Colon (tissue), 2 donors: ENCODE data around the gene SGPL1.
A peak's percentile ranks its signal among the peaks of the same experiment; 100 is the strongest.

Source experiments
- FAIRE-seq: peaks from 2 replicates; lab custom pipeline; 2012; peaks lifted over from hg19 to GRCh38; lab: Jason Lieb, UNC
- donor health status: control.
- donor health status: control.

SGPL1 gene

DNA sequence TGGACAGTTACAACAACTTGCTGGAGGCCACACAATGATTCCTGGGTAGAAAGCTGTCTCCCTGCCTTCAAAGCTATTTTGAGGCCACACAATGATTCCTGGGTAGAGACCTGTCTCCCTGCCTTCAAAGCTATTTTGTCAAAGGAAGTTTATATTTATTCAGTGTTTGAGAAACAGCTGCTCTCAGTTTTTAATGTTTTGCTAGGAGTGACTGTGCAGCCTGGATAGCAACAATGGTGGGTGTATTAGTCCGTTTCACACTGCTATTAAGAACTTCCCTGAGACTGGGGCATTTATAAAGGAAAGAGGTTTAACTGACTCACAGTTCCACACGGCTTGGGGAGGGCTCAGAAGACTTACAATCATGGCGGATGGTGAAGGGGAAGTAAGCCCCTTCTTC lies 3.9 kb upstream of the SGPL1 start:
- FAIRE-seq = no peak

DNA sequence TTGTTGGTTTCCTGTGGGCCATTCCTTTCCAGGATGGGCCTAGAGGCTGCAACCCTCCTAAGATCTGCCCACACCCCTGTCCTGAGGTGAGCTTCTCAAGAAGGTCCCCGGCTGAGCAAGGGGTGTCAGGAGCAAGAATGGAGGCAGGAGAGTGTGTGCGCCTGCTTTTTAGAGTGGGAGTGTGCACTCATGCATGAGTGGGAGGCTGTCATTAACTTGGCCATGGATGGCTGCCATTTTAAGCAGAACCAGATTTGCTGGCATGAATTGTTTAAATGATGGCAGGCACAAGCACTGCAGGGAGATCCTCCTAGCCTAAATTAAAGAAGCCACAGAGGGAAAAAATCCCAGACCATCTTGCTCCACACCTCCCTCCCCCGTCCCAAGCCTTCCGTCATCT lies 2.9 kb upstream of the SGPL1 start:
- no peak for FAIRE-seq

DNA sequence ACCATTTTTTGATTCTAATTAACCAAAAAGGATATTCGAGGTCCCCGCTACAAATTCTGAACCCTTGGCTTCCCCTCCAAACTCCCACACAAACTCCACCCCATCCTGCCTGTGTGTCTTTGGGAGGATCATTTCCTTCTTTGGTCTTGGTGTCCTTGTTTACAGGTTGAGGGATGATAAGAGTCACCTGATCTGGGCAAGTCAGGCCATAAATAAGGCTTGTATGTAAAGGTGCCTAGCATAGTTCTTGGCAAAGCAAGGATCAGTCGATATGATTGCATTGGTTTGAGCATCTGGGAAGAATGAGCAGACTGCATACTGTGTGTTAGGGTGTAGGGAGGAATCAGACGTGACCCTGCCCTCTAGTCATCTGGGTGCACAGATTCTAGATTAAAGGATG lies 1.6 kb upstream of the SGPL1 start:
- FAIRE-seq = no peak

DNA sequence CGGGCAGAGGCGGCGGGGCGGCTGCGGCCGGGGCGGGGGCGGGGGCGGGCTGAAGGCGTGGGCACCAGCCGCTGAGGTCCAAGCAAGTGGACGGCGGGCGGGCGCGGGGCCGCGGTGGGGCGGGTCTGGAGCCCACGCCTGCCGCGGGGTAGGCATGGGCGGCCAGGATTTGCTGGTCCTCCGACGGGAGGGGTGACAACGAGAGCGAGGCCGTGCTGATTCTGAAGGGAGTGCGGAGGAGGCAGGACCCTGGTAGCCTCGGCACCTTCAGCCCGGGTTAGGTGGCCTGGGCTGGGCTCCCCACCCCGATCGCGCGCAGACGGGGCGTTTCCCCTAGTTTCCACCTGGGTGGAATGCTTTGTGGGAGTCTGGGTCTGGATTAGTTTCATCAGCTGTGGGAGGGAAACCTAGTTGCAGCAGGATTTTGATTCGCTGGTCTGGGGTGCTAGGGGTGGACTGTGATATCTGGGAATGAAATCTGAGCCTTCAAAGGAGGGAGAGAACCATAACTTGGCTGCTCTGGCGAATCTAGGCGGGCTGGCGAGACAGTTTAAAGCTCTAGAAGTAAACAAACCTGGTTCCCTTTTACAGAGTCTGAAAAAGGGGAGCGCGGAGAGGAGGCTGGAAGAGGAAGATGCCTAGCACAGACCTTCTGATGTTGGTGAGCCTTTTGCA lies 609 bp downstream of the SGPL1 start:
- no peak for FAIRE-seq

DNA sequence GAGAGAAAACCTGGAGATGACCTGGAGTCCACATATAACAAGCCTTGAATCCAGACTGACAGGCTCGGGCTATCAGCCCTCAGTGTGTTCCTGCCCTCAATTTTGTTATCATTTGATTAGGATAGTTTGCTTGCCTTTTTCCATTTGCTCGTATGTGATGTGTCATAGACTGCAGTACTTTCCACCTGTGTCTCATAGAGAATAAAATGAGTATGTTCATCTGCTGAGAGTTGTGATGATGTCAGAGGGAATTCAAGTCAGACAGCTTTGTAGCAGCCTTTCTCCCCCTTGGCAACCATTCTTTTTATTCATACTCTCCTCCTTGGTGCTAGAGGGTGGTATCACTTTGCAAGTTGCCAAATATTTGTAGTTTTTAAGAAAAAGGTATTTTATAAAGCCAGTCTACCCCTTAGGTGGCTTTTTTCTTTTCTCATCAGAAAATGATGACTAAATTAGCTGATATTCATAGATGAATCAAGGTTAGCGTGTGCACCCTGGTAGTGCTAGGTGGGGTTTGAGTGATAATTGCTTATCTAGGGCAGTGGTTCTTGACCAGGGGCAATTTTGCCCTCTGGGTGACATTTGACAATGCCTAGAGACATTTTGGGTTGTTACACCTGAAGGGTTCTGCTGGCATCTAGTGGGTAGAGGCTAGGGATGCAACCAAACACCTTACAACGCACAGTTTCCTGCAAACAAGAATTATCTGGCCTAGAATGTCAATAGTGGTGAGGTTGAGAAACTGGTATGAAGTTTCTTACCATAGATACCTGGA lies 5.4 kb downstream of the SGPL1 start:
- FAIRE-seq = no peak

DNA sequence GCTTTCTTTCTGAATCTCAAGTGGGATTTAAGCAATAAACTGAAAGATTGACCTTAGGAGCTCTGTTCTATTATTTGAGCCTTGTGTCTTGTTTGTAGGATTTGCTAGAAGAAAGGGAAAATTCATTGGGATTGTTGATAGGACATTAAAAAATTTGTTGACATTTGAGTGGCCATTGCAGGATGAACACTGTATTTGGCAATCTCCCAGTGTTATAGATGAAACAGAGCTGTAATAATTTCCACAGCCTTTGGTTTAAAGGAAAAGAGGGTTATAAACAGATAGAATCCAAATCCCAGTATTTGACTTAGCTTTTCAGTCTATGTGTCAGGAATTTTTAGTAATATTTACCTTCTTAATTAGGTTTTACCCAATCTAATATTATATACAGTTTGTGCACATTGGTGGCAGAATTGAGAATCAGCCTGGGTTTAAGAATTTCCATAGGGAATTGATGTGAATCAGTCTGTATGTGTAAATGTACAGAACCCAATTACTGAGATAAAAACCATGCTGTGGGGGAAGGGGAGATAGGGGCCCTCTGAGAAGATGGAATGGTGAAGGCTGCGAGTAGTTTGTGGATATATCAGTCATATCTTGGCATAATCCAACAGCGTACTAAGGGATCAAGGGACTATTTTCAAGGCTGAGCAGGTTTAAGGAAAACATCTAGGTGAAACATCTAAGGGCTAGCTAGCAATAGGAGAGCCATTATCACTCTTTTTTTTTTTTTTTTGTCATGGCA lies 6.5 kb downstream of the SGPL1 start:
- FAIRE-seq = no peak

DNA sequence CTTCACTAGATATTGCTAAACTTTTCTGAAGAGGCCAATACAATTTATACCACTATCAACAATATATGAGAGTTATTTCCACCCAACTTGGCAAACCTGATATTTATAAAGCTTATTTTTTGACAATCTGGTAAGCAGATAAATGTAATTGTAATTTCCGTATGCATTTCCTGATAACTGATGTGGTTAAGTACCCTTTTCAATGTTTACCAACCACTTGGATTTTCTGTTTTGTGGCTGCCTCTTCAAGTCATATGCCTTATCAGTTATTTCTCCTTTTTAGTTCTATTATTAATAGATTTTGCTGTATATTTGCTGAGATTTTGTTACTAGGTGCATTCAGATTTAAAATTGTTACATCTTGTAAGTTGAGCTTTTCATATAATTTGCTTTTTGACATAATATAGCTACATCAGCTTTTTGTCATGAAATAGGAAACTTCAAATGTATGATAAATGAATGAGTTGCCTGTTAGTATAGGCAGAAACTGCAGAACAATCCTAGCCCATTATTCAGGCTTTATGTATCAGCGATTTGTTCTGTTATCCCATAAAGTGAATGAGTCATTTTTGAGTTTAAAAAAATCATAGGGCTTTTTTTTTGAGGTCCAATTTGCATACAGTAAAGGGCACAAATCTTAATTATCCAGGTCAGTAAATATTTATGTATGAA lies 11.5 kb downstream of the SGPL1 start:
- no peak for FAIRE-seq

DNA sequence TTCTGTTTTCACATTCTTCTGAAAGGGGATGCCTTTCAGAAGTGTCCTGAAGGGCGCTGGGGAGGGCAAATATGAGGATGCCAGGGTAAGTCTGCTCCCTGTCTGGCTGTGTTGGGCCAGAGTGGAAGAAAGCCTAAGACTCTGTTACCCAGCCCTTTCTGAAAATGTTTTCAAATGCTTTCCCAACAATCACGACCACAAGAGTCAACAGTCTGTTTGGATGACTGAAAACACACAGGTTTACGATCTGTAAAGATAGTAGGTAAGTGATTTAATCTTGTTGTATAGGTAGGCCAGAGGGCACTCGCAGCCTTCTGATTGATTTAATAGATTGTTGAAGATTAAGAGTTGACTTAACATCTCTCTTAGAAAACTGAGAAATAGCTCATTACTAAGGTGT lies 13.2 kb downstream of the SGPL1 start:
- no peak for FAIRE-seq

DNA sequence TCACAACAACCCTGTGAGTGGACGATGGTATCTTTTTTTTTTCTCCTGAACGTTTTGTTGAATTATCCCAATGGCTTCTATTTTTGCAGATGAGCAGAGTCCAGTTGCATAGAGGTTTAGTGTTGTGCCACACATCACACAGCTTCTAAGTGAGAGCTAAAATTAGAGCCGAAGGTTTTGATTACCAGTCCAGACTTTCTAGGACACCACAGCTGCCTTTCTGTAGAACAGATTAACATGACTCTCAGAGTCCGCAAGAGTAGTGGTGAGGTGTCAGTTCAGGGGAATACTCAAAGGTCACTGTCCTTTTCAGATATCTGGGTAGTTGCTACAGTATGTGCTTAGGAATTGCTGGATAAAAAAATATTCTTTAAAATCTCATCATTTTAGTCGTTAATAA lies 13.8 kb downstream of the SGPL1 start:
- FAIRE-seq = no peak

DNA sequence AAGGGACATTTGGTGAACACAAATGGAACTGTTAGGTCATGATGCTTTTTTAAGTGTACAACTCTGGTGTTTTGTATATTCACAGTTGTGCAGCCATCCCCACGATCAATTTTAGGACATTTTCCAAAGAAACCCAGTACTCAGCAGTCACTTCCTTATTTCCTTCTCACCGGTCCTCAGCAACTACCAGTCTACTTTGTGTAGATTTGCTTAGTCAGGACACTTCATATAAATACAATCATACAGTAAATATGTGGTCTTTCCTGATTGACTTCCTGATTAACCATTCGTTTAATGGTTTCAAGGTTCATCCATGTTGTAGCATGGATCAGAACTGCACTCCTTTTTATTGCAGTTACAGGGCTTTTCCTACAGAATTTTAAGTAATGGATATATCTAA lies 14.4 kb downstream of the SGPL1 start:
- FAIRE-seq = peak; percentile 75

DNA sequence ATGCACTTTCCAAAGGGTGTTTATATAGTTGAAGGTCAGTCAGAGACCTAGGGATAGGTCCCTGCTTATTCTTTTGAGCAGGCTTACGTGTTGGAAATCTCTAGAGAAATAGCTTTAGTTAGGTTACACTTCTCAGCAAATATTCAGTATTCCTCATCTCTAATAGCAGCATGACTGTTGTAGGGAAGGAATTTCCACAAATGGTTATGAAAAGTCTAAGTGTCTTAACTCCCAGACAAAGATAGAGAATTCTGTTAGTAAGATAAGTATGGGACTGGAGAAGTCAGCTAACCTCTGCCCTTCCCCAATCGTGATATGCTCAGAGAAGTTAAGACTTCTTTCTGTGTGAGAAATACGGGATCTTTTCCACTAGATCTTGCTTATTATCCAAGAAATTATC lies 16.5 kb downstream of the SGPL1 start:
- FAIRE-seq = no peak

DNA sequence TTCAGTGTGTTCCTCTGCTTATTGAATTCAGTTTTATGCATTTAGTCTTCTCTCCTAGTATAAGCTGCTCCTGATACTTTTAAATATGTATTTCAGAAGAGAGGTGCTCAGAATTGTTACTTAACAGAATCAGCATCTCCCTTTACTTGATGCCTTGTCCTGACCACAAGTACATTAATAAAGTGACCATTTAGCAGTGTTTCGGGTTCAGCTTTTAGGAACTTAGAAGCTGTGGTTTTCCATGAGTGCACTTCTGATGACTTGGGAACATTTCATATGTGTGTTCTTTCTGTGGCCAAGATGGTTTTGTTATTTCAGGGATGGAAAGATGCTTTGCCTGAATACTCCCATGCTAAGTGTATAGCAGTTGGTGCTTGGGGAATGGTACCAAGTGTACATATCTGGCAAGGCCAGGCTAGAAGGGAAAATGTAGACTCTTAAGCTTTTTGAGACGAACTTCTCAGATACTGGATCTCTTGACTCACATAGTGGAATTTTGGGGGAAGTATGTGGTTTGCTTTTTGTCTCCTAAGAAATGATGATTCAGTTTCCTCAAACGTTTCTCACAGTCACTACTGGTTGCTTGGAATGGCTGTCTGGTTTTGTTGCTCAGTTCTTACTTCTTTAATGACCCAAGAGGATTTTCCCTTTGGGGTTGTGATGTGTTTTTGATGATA lies 17.2 kb downstream of the SGPL1 start:
- FAIRE-seq = no peak

DNA sequence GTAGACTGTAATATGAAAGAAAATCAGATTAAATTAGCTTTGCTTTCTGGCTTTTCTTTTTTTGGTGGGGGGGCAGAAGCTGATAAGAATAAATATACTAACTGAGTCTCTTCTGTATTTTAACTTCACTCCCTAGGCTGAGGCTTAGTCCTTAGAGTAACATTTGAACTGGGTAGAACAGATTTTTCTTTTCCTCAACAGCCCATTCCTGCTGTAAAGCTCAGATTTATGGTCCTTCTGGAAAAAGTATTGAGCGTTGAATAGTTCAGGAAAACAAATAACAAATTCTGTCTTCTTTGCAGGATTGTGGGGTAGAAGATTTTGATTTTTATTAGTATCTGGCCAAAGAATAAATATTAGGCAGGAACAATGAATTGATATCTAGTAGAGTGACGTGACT lies 17.9 kb downstream of the SGPL1 start:
- no peak for FAIRE-seq

DNA sequence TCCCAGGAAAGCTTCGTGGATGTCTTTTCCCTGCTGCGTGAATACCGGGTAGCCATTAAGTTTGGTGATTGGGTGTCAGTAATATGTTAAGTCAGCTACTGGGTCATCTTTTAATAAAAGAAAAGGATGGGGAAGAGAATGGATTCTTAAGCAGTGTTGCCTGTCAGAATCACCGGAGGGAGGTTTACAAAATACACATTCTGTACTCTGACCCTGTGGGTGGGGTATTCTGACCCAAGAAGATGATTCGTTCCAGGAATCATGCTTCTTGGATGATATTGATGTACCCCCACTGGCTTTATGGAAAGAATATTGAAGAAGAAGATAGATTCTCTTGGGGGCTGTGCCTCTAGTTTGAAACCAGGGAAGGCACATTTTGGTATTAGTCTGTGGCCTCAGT lies 18.3 kb downstream of the SGPL1 start:
- no peak for FAIRE-seq

DNA sequence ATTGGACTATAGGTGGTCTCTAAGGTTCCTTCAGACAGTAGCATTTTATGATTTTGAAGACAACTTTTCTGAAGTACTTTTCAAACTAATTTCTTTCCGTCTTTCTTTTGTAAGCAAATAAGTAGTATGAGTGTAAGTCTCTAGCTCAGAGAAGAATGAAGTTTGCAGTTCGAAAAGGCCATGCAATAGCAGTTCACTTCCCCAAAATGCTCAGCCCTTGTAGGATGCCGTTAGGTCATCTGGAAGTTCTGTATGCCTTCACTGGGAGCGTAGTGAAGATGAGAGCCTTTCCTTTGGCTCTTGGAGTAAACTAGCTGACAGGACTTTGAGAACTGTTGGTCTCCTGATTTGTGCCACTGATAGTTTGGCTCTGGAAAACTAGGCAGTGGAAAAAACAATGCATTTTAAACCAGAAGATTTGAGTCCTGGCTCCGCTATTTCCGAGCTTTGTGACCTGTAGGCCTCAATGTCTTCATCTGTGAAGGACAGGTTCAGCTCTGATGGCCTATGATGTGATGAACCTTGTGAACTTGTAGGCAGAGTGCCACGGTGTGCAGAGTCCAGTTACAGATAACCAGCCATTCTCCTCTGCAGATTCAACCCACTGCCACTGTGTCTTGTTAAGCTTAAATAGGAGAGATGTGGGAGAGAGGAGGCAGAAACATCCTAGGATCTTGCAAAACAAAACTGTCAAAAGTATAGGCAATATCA lies 18.8 kb downstream of the SGPL1 start:
- no peak for FAIRE-seq

DNA sequence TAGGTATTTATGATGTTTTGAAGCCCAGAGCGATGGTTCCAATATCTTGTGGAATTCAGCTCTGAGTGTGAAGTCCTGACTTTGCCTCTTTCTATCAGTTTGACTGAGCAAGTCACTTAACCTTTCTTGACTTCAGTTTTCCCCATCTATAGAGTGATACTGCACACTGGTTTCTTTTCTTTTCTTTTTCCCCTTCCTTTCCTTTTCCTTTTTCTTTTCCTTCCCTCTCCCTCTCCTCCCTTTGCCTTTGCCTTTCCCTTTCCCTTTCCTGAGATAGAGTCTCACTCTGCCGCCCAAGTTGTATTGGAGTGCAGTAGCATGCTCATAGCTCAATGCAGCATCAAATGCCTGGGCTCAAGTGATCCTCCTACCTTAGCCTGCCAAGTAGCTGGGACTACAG lies 20.6 kb downstream of the SGPL1 start:
- no peak for FAIRE-seq

DNA sequence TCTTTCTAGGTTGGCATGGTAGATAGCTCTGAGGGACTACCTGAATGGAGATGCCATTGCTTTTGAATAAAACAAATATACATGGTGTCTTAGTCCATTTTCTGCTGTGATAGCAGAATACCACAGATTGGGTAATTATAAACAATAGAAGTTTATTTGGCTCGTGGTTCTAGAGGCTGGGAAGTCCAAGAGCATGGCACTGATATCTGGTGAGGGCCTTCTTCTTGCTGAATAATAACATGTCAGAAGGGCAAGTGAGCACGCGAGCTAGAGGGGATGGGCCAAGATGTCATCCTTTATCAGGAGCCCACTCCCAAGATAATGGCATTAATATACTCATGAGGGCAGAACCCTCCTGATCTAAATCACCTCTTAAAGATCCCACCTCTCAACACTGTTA lies 21.9 kb downstream of the SGPL1 start:
- no peak for FAIRE-seq

DNA sequence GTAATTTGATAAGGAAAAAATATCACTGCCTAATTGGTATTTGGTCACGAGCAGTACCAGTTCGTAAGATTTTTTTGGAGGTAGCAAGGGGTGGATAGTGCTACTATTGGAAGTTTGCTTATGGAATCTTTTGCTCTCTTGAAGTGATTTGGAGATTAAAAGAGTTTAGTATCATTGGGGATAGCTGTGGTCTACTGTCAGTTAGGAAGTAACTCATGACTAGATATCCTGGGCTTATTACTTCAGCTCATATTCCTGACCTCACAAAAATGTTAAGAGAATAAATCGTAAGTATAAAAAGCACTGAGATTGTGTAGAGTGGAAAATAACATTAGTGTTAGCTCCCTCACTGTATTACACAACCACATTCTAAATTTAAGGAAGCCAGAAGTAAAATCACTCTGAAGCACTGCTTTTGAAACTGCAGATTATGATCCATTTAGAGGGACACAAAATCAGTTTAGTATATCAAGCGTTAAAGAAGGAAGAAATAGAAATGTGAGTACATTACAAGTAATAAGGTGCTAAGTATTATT lies 22.6 kb downstream of the SGPL1 start:
- FAIRE-seq = no peak

DNA sequence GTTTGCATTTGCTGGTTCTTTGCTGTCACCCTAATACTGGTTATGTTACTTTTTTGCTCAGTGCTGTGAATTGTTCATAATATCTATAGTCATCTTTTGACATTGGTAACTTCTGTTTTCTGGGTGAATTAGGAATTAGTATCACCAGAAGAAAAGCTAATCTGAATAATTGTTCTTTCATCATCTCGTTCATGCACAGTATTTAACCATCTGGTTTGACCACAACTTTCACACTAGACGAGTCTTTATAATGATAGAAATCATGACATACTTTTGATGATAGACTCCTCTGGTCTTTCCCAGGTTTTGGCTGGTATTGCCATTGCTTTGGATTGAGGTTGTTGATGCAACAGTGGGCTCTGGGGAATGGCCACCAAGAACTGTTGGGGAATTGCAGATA lies 25.1 kb downstream of the SGPL1 start:
- no peak for FAIRE-seq

DNA sequence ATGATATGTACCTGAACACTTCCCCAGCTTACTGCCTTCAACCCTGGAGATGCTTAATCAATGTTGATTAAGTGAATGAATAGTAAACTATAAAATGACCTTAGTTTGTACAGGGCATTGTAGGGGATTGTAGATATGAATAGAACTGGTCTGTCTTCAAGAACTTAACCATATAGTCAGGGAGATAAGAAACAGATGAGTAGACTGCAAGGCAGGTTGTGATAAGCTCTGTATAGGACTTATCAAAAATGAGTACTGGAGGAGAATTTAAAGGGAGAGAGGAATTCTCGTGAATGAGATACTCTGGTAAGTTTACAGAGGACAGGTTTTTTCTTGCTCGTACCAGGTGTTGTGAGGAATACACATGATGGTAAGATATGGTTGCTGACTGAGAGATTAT lies 27.6 kb downstream of the SGPL1 start:
- FAIRE-seq = no peak

DNA sequence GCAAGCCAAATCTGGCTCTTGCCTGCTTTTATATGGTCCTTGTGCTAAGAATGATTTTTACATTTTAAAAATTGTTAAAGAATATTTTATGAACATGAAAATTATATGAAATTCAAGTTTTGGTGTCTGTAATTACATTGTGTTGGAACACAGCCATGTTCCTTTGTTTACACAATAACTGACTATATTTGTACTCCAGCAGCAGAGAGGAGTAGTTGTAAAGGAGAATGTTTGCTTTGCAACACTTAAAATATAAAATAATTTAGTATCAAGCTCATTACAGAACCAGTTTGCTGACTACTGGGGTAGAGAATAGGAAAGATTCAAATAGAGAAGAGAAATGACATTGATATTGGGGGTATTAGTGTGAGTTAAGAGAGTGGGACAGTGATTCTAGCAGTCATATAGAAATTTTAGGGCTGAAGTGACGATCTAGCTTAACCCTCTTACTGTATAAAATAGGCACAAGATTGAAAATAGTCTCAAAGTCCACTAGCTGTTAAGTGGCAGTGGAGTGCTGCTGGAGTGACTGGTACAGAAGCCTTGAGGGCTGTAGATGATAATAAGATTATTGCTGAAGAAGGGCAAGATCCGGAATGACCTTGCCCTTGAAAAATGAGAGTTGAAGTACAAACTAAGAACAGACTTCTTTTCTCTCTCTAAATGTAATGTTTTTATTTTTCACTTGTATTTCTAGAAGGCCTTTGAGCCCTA lies 28.2 kb downstream of the SGPL1 start:
- FAIRE-seq = no peak
